RWPE1 (cell line): ENCODE measurements around the gene LSG1.

Source experiments
- CTCF ChIA-PET: fragments of 350-600 bp; sonication (Branson Sonifier 250); formaldehyde crosslinking; extraction: SDS; loops from one replicate; lab custom pipeline; 2021; lab: Yijun Ruan, JAX
- POLR2A ChIA-PET: fragments of 400-600 bp; formaldehyde crosslinking; extraction: SDS; loops from one replicate; lab custom pipeline; 2020; ENCODE audit warnings: antibody characterized with exemption; ENCODE audit not compliant: low non-redundant PET; lab: Yijun Ruan, JAX
- DNase-seq: peaks from one replicate; pipeline ENCODE4 v3.0.0; 2012; ENCODE audit warnings: low spot score
- H3K27ac ChIP-seq: fragments of 450-650 bp; 2 replicates; pipeline ENCODE4 v1.5.1; 2017
- CTCF ChIP-seq: fragments of 450-650 bp; conservative IDR thresholded peaks from 2 replicates; pipeline ENCODE4 v1.5.1; 2017; ENCODE audit warnings: low read depth, mild to moderate bottlenecking

LSG1 gene

GRCh38 chr3:194688200-194688740, 16.3 kb upstream of the LSG1 start:
- DNase-seq: no peak
- CTCF ChIA-PET: interaction anchor here (0.6 to 1.4 kb wide), 5 partner anchors 31 to 578 kb away, joined by 3 to 7 read pairs (median 3); no protein-coding TSS in a partner anchor
- no peak for TF ChIP-seq CTCF
- POLR2A ChIA-PET: no interaction called here
- H3K27ac ChIP-seq: peak overlapping the region; percentile 52

GRCh38 chr3:194687638-194688199, 15.7 kb upstream of the LSG1 start:
- DNase-seq: no peak
- peak overlapping the region; percentile 52 for H3K27ac ChIP-seq
- ChIA-PET POLR2A (interaction anchor here (1.1 kb wide), 1 partner anchor 182 kb away, joined by 4 read pairs; no protein-coding TSS in a partner anchor), CTCF (interaction anchor here (0.6 to 1.4 kb wide), 8 partner anchors 32 to 1020 kb away, joined by 3 to 7 read pairs (median 3); no protein-coding TSS in a partner anchor)
- peak; percentile 70 for TF ChIP-seq CTCF

GRCh38 chr3:194686816-194687637, 15.0 kb upstream of the LSG1 start:
- ChIA-PET POLR2A (interaction anchor here (0.8 to 1.1 kb wide), 2 partner anchors 183 to 375 kb away, joined by 3 to 4 read pairs; no protein-coding TSS in a partner anchor), CTCF (interaction anchor here (0.6 to 1.4 kb wide), 11 partner anchors 14 to 1021 kb away, joined by 3 to 7 read pairs (median 4); partner anchors contain the start of gene LSG1)
- peak overlapping the region; percentile 83 for H3K27ac ChIP-seq
- no peak for DNase-seq
- no peak for TF ChIP-seq CTCF

GRCh38 chr3:194686414-194686815, 14.4 kb upstream of the LSG1 start:
- peak overlapping the region; percentile 83 for H3K27ac ChIP-seq
- POLR2A ChIA-PET: interaction anchor here (0.6 to 1.1 kb wide), 4 partner anchors 184 to 375 kb away, joined by 3 to 4 read pairs (median 3); no protein-coding TSS in a partner anchor

GRCh38 chr3:194685718-194686413, 13.9 kb upstream of the LSG1 start, which contains the start of gene FAM43A:
Gene FAM43A (plus strand): TSS chr3:194685883. CDS start chr3:194686827, 944 bp downstream.
- ChIA-PET POLR2A (interaction anchor here (0.6 to 1.0 kb wide), 4 partner anchors 186 to 376 kb away, joined by 3 read pairs; no protein-coding TSS in a partner anchor), CTCF (interaction anchor here (0.6 to 1.2 kb wide), 5 partner anchors 13 to 593 kb away, joined by 3 to 8 read pairs (median 4); partner anchors contain the start of gene LSG1)
- no peak for TF ChIP-seq CTCF
- DNase-seq: peak; percentile 91
- peak within 1 kb of the TSS; percentile 83 for H3K27ac ChIP-seq

More at GRCh38 chr3:194686414-194686815, 14.4 kb upstream of the LSG1 start:
- TF ChIP-seq CTCF: no peak
- DNase-seq: no peak
- CTCF ChIA-PET: interaction anchor here (0.6 to 1.2 kb wide), 8 partner anchors 14 to 592 kb away, joined by 3 to 8 read pairs (median 4); partner anchors contain the start of gene LSG1
